Fibroblast of lung (primary cell): ENCODE measurements around the gene AIPL1.

Experiments used
- CTCF ChIP-seq, 2 donors: IDR thresholded peaks in 1 of 2; conservative IDR thresholded peaks in 1 of 2; 1 replicate in 1 of 2; 2 replicates in 1 of 2; pipeline ENCODE4 v1.5.1; 2011 to 2012; ENCODE audit warnings: low read length in 2 of 2, control low read depth in 1 of 2, inconsistent platforms in 1 of 2, low read depth in 1 of 2, mild to moderate bottlenecking in 1 of 2
- EZH2 ChIP-seq: IDR thresholded peaks from 2 replicates; pipeline ENCODE4 v1.5.1; 2012; ENCODE audit warnings: low read length, control low read depth, mild to moderate bottlenecking; ENCODE audit errors: missing control alignments

GRCh38 chr17:6452471-6453266 is 17.7 kb upstream of the AIPL1 start:
- no peak for TF ChIP-seq CTCF (conservative IDR thresholded peaks at IDR 0.05 in 1 of 2, IDR thresholded peaks at IDR 0.05 in 1 of 2; ENCODE audit: low read depth in 1 of 2, low read length in 2 of 2)
- TF ChIP-seq EZH2, result no peak
